ENCODE results near the gene SLC22A9. TPM values are rescaled to one million over a fixed set of nuclear protein-coding genes. Genes with fewer than 3 reads are reported as not detected.

The SLC22A9 gene
- total and polyA plus RNA-seq, 3 experiments from 2014 or later, result not detected

GRCh38 chr11:63459586-63459985 is 90.0 kb downstream of the SLC22A9 start:
- DNase-seq, result no peak
- ChIA-PET POLR2A (no interaction called here), CTCF (no interaction called here)
- no peak overlapping the region for H3K27ac ChIP-seq (ENCODE audit: low read depth, low read length)
- no peaks in the 10 kb centered on the region for H3K27me3 ChIP-seq (ENCODE audit: insufficient read depth, low read length, poor library complexity, severe bottlenecking)
- H3K27ac Mint-ChIP-seq, result no peak overlapping the region
- H3K4me3 Mint-ChIP-seq, result no peak overlapping the region
- no peaks in the 10 kb centered on the region for H3K4me1 ChIP-seq (ENCODE audit: insufficient read depth, low read length)
- no peaks in the 10 kb centered on the region for H3K9me3 ChIP-seq (ENCODE audit: low read length)
- peaks cover 0 to 6% (median 0%) of the 10 kb centered on the region in 3 donors for H3K36me3 Mint-ChIP-seq
- no peaks in the 10 kb centered on the region for H3K36me3 ChIP-seq (ENCODE audit: insufficient read depth, low read length)
- H3K9me3 Mint-ChIP-seq, result no peaks in the 10 kb centered on the region
- no peaks in the 10 kb centered on the region for H3K4me1 Mint-ChIP-seq
- H3K4me3 ChIP-seq (ENCODE audit: low read length), result no peak overlapping the region
- H3K27me3 Mint-ChIP-seq, result peaks cover 1 to 23% of the 10 kb centered on the region in 2 donors

Other genes with a start within 250 kb of the SLC22A9 start
- gene SLC22A24, start 225.6 kb upstream of the SLC22A9 start, total RNA-seq, result not detected
- gene SLC22A24, start 225.6 kb upstream of the SLC22A9 start, polyA plus RNA-seq, result not detected
- gene SLC22A25, start 126.2 kb upstream of the SLC22A9 start, total RNA-seq, result not detected
- gene SLC22A25, start 126.2 kb upstream of the SLC22A9 start, polyA plus RNA-seq, result not detected
- gene PLAAT5, start 121.4 kb downstream of the SLC22A9 start, total RNA-seq, result under 1 TPM; 0.26 to 0.89 TPM
- gene PLAAT5, start 121.4 kb downstream of the SLC22A9 start, polyA plus RNA-seq, result not detected
- gene LGALS12, start 136.3 kb downstream of the SLC22A9 start, total RNA-seq, result not detected
- not detected for gene LGALS12, start 136.3 kb downstream of the SLC22A9 start, polyA plus RNA-seq
- 10 to 100 TPM; 20.5 to 21.8 TPM for gene PLAAT4, start 167.0 kb downstream of the SLC22A9 start, total RNA-seq
- 612 TPM for gene PLAAT4, start 167.0 kb downstream of the SLC22A9 start, polyA plus RNA-seq
- gene PLAAT2, start 193.6 kb downstream of the SLC22A9 start, total RNA-seq, result under 1 TPM in 1 of 2 experiments, not detected in 1; 0.31 TPM
- gene PLAAT2, start 193.6 kb downstream of the SLC22A9 start, polyA plus RNA-seq, result not detected
- gene PLAAT3, start 244.6 kb downstream of the SLC22A9 start, total RNA-seq, result 10 to 100 TPM; 13.9 to 16.0 TPM
- 39.5 TPM for gene PLAAT3, start 244.6 kb downstream of the SLC22A9 start, polyA plus RNA-seq